Large intestine (tissue), 3 donors: ENCODE measurements around the gene INTS11. TPM values are rescaled to one million over a fixed set of nuclear protein-coding genes. Genes with fewer than 3 reads are reported as not detected.

Experiments
- DNase-seq, 2 donors: peaks; one replicate each; pipeline versions ENCODE4 v3.0.0 to v3.0.0-alpha.2; 2013
- H3K27ac ChIP-seq: one replicate; pipeline ENCODE4 v1.5.1; 2013; ENCODE audit warnings: low read length
- H3K27me3 ChIP-seq: 2 replicates; pipeline ENCODE4 v1.6.1; 2013; ENCODE audit warnings: low read length; ENCODE audit not compliant: control insufficient read depth, insufficient read depth
- H3K36me3 ChIP-seq: 2 replicates; pipeline ENCODE4 v1.6.1; 2013; ENCODE audit warnings: low read length; ENCODE audit not compliant: control insufficient read depth, insufficient read depth
- H3K4me1 ChIP-seq: one replicate; pipeline ENCODE4 v1.6.1; 2013; ENCODE audit warnings: low read length; ENCODE audit not compliant: control insufficient read depth, insufficient read depth
- H3K4me3 ChIP-seq: one replicate; pipeline ENCODE4 v1.5.1; 2013; ENCODE audit warnings: low read length
- H3K9me3 ChIP-seq: one replicate; pipeline ENCODE4 v1.6.1; 2013; ENCODE audit warnings: mild to moderate bottlenecking, low read depth, low read length, moderate library complexity; ENCODE audit not compliant: control insufficient read depth
- WGBS: methylation state at CpG from one replicate; pipeline ENCODE4 v1.1.5; 2013; ENCODE audit warnings: low lambda C conversion rate; ENCODE audit not compliant: insufficient coverage; 5-methylcytosine and 5-hydroxymethylcytosine counted together
- polyA plus RNA-seq: library from polyadenylated mRNA; unstranded; fragments of 120-200 nt; gene quantifications from one replicate; pipeline ENCODE4 v1.2.1, GENCODE V29; 2013

Gene INTS11
- polyA plus RNA-seq, 1 donor: 147 TPM

DNA sequence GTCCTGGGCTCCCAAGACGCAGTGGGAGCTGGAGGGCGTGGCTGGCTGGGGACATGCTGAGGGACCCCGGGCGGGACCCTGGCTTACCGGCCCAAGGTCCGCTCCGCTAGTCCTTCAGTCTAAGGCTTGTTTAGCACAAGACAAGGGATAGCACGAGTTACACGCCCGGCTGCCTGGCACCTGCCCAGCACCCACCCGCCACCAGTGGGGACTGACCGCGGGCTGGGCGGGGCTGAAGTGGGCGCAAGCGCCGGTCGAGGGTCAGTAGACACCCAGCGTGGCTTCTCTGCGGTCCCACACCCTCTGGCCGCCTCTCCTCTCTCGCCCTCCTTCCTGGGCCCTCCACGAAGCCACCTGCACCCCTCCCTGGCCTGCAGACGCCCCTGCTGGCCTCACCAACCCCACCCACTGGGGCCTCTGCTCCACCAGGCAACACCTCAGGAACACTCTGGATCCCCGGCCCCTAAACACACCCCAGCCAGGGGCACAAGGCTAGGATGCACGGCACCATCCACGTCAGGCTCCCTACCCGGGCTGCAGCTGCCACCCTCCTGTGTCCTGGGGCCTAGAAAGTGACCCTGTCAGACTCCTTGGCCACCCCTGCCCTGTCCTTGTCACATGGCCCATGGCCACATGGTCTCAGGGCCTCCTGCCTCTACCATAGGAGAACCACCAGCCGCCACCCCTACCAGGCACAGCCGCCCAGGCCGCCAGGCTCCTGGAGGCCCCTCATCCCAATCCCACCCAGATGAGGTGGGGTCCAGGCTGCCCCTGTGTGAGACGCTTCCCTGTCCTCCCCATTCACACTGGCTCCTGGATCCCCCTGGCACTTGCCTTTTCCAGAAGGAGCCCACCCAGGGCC is 12.7 kb upstream of the INTS11 start:
- Histone ChIP-seq H3K9me3 (peaks cover 11% of the 10 kb centered on the region), H3K27ac (no peak overlapping the region), H3K36me3 (peaks cover 49% of the 10 kb centered on the region), H3K27me3 (no peaks in the 10 kb centered on the region), H3K4me3 (no peak overlapping the region), H3K4me1 (no peaks in the 10 kb centered on the region)
- no peak for DNase-seq
- no CpG with 5 or more reads among the region's 32 CpGs for WGBS

DNA sequence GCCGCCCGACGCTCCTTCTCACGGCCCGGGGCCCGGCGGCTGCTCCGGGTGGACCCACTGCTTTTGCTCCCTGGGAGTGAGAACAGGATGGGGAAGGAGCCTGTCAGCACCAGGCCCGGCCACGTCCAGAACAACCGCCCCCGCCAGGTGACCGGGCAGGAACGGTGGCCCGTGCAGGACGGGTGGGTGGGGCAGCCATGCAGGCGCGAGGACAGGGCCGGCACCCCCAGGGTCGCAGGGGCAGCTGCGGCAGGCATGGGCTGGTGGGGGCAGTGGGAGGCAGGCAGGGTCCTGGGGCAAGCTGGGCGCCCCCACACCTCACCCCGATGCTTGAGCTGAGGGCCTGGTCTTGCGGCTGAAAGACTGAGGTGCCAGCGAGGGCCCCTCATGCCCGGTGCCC is 12.0 kb upstream of the INTS11 start:
- WGBS: no CpG with 5 or more reads among the region's 26 CpGs
- no peak overlapping the region for H3K27ac ChIP-seq
- no peak overlapping the region for H3K4me3 ChIP-seq
- DNase-seq: no peak
- no peaks in the 10 kb centered on the region for H3K27me3 ChIP-seq
- H3K4me1 ChIP-seq: no peaks in the 10 kb centered on the region
- H3K36me3 ChIP-seq: peaks cover 44% of the 10 kb centered on the region
- H3K9me3 ChIP-seq: peaks cover 11% of the 10 kb centered on the region

DNA sequence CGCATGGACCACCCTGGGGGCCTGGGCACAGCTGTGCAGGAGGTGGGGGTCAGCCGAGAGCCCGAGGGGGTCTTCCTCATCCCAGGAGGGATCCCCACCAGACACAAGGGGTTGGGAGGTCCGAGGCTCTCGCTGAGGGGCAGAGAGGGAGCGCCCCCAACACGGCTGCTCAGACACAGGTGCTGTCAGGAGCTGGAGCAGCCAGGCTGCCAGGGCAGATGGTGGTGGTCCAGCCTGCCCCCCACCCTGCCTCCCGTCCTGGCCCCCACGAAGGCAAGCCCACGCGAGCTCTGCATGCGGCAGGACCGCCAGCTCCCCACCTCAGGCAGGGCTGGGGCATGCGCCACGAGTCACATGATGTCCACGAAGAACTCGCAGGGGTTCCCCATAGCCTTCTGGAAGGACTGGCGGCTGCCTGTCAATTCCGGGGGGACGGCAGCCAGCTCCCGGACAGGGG is 11.4 kb upstream of the INTS11 start:
- H3K36me3 ChIP-seq: peaks cover 38% of the 10 kb centered on the region
- peaks cover 13% of the 10 kb centered on the region for H3K9me3 ChIP-seq
- no peak for DNase-seq
- no CpG with 5 or more reads among the region's 21 CpGs for WGBS
- H3K4me1 ChIP-seq: peaks cover 6% of the 10 kb centered on the region
- H3K27me3 ChIP-seq: no peaks in the 10 kb centered on the region
- no peak overlapping the region for H3K4me3 ChIP-seq
- H3K27ac ChIP-seq: no peak overlapping the region

DNA sequence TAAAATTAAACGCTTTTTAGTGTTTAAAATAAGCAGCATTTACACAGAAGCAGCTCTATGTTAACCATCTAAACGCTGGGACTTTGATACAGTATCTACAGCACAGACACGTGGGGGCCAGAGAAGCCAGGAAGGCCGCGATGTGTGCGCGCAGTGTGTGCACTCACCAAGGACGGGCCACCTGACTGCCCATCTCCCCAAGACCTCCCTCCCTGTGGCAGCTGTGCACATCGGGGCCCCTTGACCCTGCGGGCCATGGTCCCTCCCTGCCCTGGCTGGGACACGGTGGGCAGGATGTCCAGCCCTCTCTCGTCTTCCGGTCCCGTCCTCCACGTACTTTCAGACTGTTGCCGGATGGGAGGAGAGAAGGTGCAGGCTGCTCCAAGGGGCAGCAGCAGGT is 10.8 kb upstream of the INTS11 start:
- DNase-seq: no peak
- no peak overlapping the region for H3K27ac ChIP-seq
- H3K9me3 ChIP-seq: peaks cover 18% of the 10 kb centered on the region
- WGBS: no CpG with 5 or more reads among the region's 16 CpGs
- peaks cover 11% of the 10 kb centered on the region for H3K4me1 ChIP-seq
- peaks cover 33% of the 10 kb centered on the region for H3K36me3 ChIP-seq
- no peak overlapping the region for H3K4me3 ChIP-seq
- no peaks in the 10 kb centered on the region for H3K27me3 ChIP-seq

DNA sequence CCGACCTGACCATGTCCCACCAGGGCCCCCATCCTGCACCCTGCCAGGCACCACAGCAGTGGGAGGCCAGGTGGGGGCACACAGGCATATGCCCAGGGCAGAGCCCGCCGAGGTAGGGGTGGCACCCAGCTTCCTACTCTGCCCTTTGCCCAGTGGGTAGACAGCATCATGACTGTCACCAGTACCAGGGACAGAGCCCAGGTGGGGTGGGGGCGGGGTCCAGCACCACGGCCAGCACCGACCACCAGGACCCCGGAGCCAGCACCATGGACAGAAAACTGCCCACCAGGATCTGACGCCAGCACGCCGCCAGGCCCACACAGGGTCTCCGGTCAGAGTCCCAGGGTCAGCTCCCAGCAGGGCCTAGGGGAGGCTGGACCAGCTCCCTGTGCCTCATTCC is 10.4 kb upstream of the INTS11 start:
- no peak overlapping the region for H3K4me3 ChIP-seq
- peaks cover 28% of the 10 kb centered on the region for H3K36me3 ChIP-seq
- H3K27me3 ChIP-seq: no peaks in the 10 kb centered on the region
- no CpG with 5 or more reads among the region's 11 CpGs for WGBS
- H3K9me3 ChIP-seq: peaks cover 21% of the 10 kb centered on the region
- DNase-seq: no peak
- no peak overlapping the region for H3K27ac ChIP-seq
- peaks cover 15% of the 10 kb centered on the region for H3K4me1 ChIP-seq

DNA sequence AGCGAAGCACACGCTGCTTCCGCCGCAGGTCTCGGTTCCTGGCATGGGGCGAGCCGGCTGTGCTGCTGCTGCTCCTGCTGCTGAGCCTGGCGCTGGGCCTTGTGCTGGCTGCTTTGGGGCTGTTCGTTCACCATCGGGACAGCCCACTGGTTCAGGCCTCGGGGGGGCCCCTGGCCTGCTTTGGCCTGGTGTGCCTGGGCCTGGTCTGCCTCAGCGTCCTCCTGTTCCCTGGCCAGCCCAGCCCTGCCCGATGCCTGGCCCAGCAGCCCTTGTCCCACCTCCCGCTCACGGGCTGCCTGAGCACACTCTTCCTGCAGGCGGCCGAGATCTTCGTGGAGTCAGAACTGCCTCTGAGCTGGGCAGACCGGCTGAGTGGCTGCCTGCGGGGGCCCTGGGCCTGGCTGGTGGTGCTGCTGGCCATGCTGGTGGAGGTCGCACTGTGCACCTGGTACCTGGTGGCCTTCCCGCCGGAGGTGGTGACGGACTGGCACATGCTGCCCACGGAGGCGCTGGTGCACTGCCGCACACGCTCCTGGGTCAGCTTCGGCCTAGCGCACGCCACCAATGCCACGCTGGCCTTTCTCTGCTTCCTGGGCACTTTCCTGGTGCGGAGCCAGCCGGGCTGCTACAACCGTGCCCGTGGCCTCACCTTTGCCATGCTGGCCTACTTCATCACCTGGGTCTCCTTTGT is 9.2 kb upstream of the INTS11 start:
- Histone ChIP-seq H3K36me3 (peaks cover 24% of the 10 kb centered on the region), H3K9me3 (peaks cover 21% of the 10 kb centered on the region), H3K4me3 (no peak overlapping the region), H3K27ac (no peak overlapping the region), H3K4me1 (peaks cover 15% of the 10 kb centered on the region), H3K27me3 (no peaks in the 10 kb centered on the region)
- no CpG with 5 or more reads among the region's 36 CpGs for WGBS
- DNase-seq: no peak

DNA sequence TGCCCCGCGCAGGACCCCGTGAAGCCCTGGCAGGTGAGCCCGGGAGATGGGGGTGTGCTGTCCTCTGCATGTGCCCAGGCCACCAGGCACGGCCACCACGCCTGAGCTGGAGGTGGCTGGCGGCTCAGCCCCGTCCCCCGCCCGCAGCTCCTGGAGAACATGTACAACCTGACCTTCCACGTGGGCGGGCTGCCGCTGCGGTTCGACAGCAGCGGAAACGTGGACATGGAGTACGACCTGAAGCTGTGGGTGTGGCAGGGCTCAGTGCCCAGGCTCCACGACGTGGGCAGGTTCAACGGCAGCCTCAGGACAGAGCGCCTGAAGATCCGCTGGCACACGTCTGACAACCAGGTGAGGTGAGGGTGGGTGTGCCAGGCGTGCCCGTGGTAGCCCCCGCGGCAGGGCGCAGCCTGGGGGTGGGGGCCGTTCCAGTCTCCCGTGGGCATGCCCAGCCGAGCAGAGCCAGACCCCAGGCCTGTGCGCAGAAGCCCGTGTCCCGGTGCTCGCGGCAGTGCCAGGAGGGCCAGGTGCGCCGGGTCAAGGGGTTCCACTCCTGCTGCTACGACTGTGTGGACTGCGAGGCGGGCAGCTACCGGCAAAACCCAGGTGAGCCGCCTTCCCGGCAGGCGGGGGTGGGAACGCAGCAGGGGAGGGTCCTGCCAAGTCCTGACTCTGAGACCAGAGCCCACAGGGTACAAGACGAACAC is 8.5 kb upstream of the INTS11 start:
- no CpG with 5 or more reads among the region's 48 CpGs for WGBS
- Histone ChIP-seq H3K36me3 (peaks cover 24% of the 10 kb centered on the region), H3K4me1 (peaks cover 15% of the 10 kb centered on the region), H3K9me3 (peaks cover 16% of the 10 kb centered on the region), H3K27me3 (no peaks in the 10 kb centered on the region), H3K4me3 (no peak overlapping the region), H3K27ac (no peak overlapping the region)
- no peak for DNase-seq

DNA sequence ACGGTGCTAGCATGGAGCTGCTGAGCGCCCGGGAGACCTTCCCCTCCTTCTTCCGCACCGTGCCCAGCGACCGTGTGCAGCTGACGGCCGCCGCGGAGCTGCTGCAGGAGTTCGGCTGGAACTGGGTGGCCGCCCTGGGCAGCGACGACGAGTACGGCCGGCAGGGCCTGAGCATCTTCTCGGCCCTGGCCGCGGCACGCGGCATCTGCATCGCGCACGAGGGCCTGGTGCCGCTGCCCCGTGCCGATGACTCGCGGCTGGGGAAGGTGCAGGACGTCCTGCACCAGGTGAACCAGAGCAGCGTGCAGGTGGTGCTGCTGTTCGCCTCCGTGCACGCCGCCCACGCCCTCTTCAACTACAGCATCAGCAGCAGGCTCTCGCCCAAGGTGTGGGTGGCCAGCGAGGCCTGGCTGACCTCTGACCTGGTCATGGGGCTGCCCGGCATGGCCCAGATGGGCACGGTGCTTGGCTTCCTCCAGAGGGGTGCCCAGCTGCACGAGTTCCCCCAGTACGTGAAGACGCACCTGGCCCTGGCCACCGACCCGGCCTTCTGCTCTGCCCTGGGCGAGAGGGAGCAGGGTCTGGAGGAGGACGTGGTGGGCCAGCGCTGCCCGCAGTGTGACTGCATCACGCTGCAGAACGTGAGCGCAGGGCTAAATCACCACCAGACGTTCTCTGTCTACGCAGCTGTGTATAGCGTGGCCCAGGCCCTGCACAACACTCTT is 7.7 kb upstream of the INTS11 start:
- peaks cover 16% of the 10 kb centered on the region for H3K9me3 ChIP-seq
- H3K4me3 ChIP-seq: no peak overlapping the region
- peaks cover 15% of the 10 kb centered on the region for H3K4me1 ChIP-seq
- no CpG with 5 or more reads among the region's 57 CpGs for WGBS
- no peak overlapping the region for H3K27ac ChIP-seq
- peaks cover 25% of the 10 kb centered on the region for H3K36me3 ChIP-seq
- no peak for DNase-seq
- no peaks in the 10 kb centered on the region for H3K27me3 ChIP-seq

DNA sequence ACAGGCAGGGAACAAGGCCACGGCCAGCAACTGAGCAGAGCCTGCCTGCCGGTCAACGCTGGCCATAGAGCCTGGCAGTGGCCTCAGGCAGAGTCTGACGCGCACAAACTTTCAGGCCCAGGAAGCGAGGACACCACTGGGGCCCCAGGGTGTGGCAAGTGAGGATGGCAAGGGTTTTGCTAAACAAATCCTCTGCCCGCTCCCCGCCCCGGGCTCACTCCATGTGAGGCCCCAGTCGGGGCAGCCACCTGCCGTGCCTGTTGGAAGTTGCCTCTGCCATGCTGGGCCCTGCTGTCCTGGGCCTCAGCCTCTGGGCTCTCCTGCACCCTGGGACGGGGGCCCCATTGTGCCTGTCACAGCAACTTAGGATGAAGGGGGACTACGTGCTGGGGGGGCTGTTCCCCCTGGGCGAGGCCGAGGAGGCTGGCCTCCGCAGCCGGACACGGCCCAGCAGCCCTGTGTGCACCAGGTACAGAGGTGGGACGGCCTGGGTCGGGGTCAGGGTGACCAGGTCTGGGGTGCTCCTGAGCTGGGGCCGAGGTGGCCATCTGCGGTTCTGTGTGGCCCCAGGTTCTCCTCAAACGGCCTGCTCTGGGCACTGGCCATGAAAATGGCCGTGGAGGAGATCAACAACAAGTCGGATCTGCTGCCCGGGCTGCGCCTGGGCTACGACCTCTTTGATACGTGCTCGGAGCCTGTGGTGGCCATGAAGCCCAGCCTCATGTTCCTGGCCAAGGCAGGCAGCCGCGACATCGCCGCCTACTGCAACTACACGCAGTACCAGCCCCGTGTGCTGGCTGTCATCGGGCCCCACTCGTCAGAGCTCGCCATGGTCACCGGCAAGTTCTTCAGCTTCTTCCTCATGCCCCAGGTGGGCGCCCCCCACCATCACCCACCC is 6.9 kb upstream of the INTS11 start, which contains the start of gene TAS1R3:
Gene TAS1R3, plus strand, starts transcription at position 213 of the 898 bp plus-strand sequence. Its CDS starts 66 bp downstream, at position 279.
- Histone ChIP-seq H3K4me3 (no peak within 1 kb of the TSS), H3K27ac (no peak within 1 kb of the TSS), H3K4me1 (peaks cover 18% of the 10 kb centered on the region), H3K27me3 (no peaks in the 10 kb centered on the region), H3K9me3 (peaks cover 13% of the 10 kb centered on the region), H3K36me3 (peaks cover 31% of the 10 kb centered on the region)
- no peak for DNase-seq
- no CpG with 5 or more reads among the region's 41 CpGs for WGBS
